ENCODE measurements around the gene ATAD3B. TPM values are rescaled to one million over a fixed set of nuclear protein-coding genes. Genes with fewer than 3 reads are reported as not detected.

Gene ATAD3B
- polyA plus RNA-seq, 3 donors, result 2.3 to 23.3 (median 2.3) TPM

DNA sequence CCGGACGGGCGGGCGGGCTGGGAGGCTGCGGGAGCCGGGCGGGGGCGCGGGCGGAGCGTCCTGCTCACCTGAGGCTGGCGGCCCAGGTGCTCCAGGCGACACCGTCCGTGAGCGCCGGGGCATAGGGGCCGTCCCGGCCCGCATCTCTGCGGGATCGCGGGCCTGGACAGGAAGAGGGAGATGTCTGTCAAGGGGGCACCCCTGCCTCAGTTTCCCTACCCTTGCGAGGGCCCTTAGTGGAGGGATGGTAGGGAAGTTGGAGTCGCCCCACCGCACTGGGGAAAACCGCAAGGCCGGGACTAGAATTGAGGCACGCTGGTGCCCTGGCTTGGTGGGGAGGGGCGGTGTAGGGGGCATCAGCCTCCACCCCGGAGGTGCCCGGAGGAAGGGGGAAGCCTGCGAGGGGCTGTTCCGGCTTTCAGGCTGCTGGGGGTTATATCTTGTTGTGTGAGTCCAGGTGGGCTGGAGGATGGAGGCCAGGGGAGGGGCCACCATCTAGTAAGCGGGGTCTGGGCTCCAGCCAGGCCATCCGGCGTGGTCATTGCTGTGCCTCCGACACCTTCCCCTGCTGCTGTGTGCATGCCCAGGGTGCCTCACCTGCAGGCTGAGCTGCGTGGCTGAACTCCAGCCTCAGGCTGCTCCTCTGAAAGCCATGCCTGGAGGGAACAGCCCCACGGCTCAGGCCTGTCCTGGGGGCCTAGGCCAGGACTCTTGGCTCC lies 35.5 kb upstream of the ATAD3B start:
- Mint-ChIP-seq H3K4me1 (peaks cover 12% of the 10 kb centered on the region), H3K4me3 (peak overlapping the region; percentile 60 to 84), H3K27ac (peak overlapping the region in 1 of 7 donors; percentile 30), H3K36me3 (peaks cover 1 to 2% of the 10 kb centered on the region in 2 donors), H3K9me3 (peaks cover 0 to 8% (median 0%) of the 10 kb centered on the region in 7 donors), H3K27me3 (ENCODE audit: low read depth in 3 of 3) (peaks cover 30 to 83% (median 47%) of the 10 kb centered on the region in 3 donors)
- H3K36me3 ChIP-seq (replicated peaks in 1 of 2; ENCODE audit: control insufficient read depth in 1 of 2, insufficient read depth in 2 of 2, low read length in 2 of 2), result no peaks in the 10 kb centered on the region
- H3K79me2 ChIP-seq (ENCODE audit: insufficient read depth, low read length), result no peaks in the 10 kb centered on the region
- peak overlapping the region; percentile 68 for H3K4me2 ChIP-seq (replicated peaks; ENCODE audit: extremely low read depth, low read length, poor library complexity, severe bottlenecking)
- peaks cover 8 to 18% of the 10 kb centered on the region in 2 donors for H3K4me1 ChIP-seq (ENCODE audit: control insufficient read depth in 1 of 2, insufficient read depth in 2 of 2, low read length in 2 of 2)
- intact Hi-C loops (cut with micrococcal nuclease), result no loop called here
- no peaks in the 10 kb centered on the region for H4K20me1 ChIP-seq (ENCODE audit: insufficient read depth, low read length)
- H3K9me3 ChIP-seq (replicated peaks in 1 of 2; ENCODE audit: control insufficient read depth in 1 of 2, insufficient read depth in 1 of 2, low read length in 2 of 2), result peaks cover 0 to 6% of the 10 kb centered on the region in 2 donors
- peaks cover 19 to 53% of the 10 kb centered on the region in 2 donors for H3K27me3 ChIP-seq (ENCODE audit: control insufficient read depth in 2 of 2, insufficient read depth in 2 of 2, low read length in 2 of 2)
- TF ChIP-seq, protein P1, sequence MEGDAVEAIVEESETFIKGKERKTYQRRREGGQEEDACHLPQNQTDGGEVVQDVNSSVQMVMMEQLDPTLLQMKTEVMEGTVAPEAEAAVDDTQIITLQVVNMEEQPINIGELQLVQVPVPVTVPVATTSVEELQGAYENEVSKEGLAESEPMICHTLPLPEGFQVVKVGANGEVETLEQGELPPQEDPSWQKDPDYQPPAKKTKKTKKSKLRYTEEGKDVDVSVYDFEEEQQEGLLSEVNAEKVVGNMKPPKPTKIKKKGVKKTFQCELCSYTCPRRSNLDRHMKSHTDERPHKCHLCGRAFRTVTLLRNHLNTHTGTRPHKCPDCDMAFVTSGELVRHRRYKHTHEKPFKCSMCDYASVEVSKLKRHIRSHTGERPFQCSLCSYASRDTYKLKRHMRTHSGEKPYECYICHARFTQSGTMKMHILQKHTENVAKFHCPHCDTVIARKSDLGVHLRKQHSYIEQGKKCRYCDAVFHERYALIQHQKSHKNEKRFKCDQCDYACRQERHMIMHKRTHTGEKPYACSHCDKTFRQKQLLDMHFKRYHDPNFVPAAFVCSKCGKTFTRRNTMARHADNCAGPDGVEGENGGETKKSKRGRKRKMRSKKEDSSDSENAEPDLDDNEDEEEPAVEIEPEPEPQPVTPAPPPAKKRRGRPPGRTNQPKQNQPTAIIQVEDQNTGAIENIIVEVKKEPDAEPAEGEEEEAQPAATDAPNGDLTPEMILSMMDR (IDR thresholded peaks at IDR 0.05), result no peak
- peak overlapping the region in 1 of 3 experiments; percentile 51 for H3K4me3 ChIP-seq (replicated peaks in 1 of 3; ENCODE audit: low read depth in 2 of 3, low read length in 3 of 3)
- H2AFZ ChIP-seq (ENCODE audit: insufficient read depth, low read depth, low read length, poor library complexity, severe bottlenecking), result no peak overlapping the region
- DNase-seq, result no peak
- no peak overlapping the region for H3K27ac ChIP-seq (ENCODE audit: low read depth in 1 of 2, low read length in 2 of 2)
- 22% methylated on average over 39 of the region's 40 CpGs for WGBS (ENCODE audit: insufficient coverage)
- H3K9ac ChIP-seq (ENCODE audit: insufficient read depth, low read length, poor library complexity, severe bottlenecking), result peak overlapping the region; percentile 15

DNA sequence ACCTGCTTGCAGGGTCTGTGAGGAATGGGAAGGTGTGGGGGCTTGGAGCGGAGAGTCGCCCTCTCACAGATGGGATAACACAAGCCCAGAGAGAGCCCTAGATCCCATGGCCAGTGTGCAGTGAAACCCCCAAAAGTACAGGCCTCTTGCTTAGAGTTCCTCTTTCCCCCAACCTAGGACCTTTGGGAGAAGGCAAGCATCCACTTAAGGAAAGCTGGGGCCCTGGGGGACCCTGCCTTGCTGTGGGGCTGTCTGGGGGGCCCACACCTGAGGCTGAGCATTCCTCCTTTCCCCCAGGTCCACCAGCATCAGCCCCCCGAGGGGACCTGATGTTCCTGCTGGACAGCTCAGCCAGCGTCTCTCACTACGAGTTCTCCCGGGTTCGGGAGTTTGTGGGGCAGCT lies 34.9 kb upstream of the ATAD3B start:
- H3K36me3 ChIP-seq (replicated peaks in 1 of 2; ENCODE audit: control insufficient read depth in 1 of 2, insufficient read depth in 2 of 2, low read length in 2 of 2), result no peaks in the 10 kb centered on the region
- peaks cover 0 to 8% (median 0%) of the 10 kb centered on the region in 7 donors for H3K9me3 Mint-ChIP-seq
- TF ChIP-seq, protein P1 (IDR thresholded peaks at IDR 0.05), result no peak
- H3K27ac Mint-ChIP-seq, result peak overlapping the region in 1 of 7 donors; percentile 30
- no peaks in the 10 kb centered on the region for H3K79me2 ChIP-seq (ENCODE audit: insufficient read depth, low read length)
- H2AFZ ChIP-seq (ENCODE audit: insufficient read depth, low read depth, low read length, poor library complexity, severe bottlenecking), result no peak overlapping the region
- no peak overlapping the region for H3K9ac ChIP-seq (ENCODE audit: insufficient read depth, low read length, poor library complexity, severe bottlenecking)
- H3K4me1 ChIP-seq (ENCODE audit: control insufficient read depth in 1 of 2, insufficient read depth in 2 of 2, low read length in 2 of 2), result peaks cover 8 to 18% of the 10 kb centered on the region in 2 donors
- H3K27ac ChIP-seq (ENCODE audit: low read depth in 1 of 2, low read length in 2 of 2), result no peak overlapping the region
- H3K27me3 Mint-ChIP-seq (ENCODE audit: low read depth in 3 of 3), result peaks cover 30 to 78% (median 43%) of the 10 kb centered on the region in 3 donors
- no peak for DNase-seq
- peaks cover 1 to 2% of the 10 kb centered on the region in 2 donors for H3K36me3 Mint-ChIP-seq
- H3K4me1 Mint-ChIP-seq, result peaks cover 12% of the 10 kb centered on the region
- H3K4me2 ChIP-seq (replicated peaks; ENCODE audit: extremely low read depth, low read length, poor library complexity, severe bottlenecking), result no peak overlapping the region
- peak overlapping the region; percentile 60 to 84 for H3K4me3 Mint-ChIP-seq
- intact Hi-C loops (cut with micrococcal nuclease), result no loop called here
- peaks cover 0 to 6% of the 10 kb centered on the region in 2 donors for H3K9me3 ChIP-seq (replicated peaks in 1 of 2; ENCODE audit: control insufficient read depth in 1 of 2, insufficient read depth in 1 of 2, low read length in 2 of 2)
- H3K27me3 ChIP-seq (ENCODE audit: control insufficient read depth in 2 of 2, insufficient read depth in 2 of 2, low read length in 2 of 2), result peaks cover 19 to 50% of the 10 kb centered on the region in 2 donors
- WGBS (ENCODE audit: insufficient coverage), result 96% methylated on average over 5 of the region's 7 CpGs
- H3K4me3 ChIP-seq (replicated peaks in 1 of 3; ENCODE audit: low read depth in 2 of 3, low read length in 3 of 3), result no peak overlapping the region
- H4K20me1 ChIP-seq (ENCODE audit: insufficient read depth, low read length), result no peaks in the 10 kb centered on the region

All from CD14-positive monocyte (primary cell).